Endothelial cell of umbilical vein (primary cell): ENCODE measurements around the gene PRSS56. TPM values are rescaled to one million over a fixed set of nuclear protein-coding genes. Genes with fewer than 3 reads are reported as not detected.

Experiments
- BruUV-seq: library from RNA; stranded (reverse); fragments of 400-500 nt; replicated peaks from 2 replicates; lab custom pipeline; 2021; lab: Mats Ljungman, UMichigan
- CTCF ChIA-PET: fragments of 300-600, 350-600 bp; sonication (Branson Sonifier 250); formaldehyde crosslinking; loops from one replicate; lab custom pipeline; 2021; ENCODE audit warnings: antibody characterized with exemption, inconsistent platforms; lab: Charles Lee
- POLR2A ChIA-PET: fragments of 300-600, 350-600 bp; sonication (Branson Sonifier 250); formaldehyde crosslinking; loops from one replicate; lab custom pipeline; 2021; ENCODE audit warnings: antibody characterized with exemption, inconsistent platforms; lab: Charles Lee
- DNase-seq: peaks from one replicate; pipeline ENCODE4 v3.0.0-alpha.2; 2011; ENCODE audit warnings: low read depth, low spot score
- FAIRE-seq: peaks from 2 replicates; lab custom pipeline; 2011; peaks lifted over from hg19 to GRCh38; lab: Jason Lieb, UNC
- H2AFZ ChIP-seq: 2 replicates; pipeline ENCODE4 v1.6.0; 2012; ENCODE audit warnings: low read depth, low read length, control low read depth, inconsistent platforms
- H3K27ac ChIP-seq: 2 replicates; pipeline ENCODE4 v1.5.1; 2011; ENCODE audit warnings: low read depth, mild to moderate bottlenecking, control low read depth, low read length, moderate library complexity; ENCODE audit not compliant: insufficient read depth
- H3K27me3 ChIP-seq, 2 experiments: 2 replicates each; pipeline versions ENCODE4 v1.6.0 to v1.6.1; 2011; ENCODE audit warnings: low read length in 2 of 2, mixed read lengths in 1 of 2; ENCODE audit not compliant: control insufficient read depth in 2 of 2, insufficient read depth in 2 of 2
- H3K36me3 ChIP-seq, 2 experiments: 2 replicates in 1 of 2; 3 replicates in 1 of 2; pipeline ENCODE4 v1.5.1; 2011; ENCODE audit warnings: low read length in 2 of 2, mild to moderate bottlenecking in 1 of 2, moderate library complexity in 1 of 2; ENCODE audit not compliant: control insufficient read depth in 2 of 2, insufficient read depth in 2 of 2; ENCODE audit errors: extremely low read depth in 1 of 2
- H3K4me1 ChIP-seq: 3 replicates; pipeline ENCODE4 v1.5.1; 2011; ENCODE audit warnings: mild to moderate bottlenecking, low read length; ENCODE audit not compliant: control insufficient read depth, insufficient read depth; ENCODE audit errors: extremely low read depth
- H3K4me2 ChIP-seq: 2 replicates; pipeline ENCODE4 v1.6.1; 2011; ENCODE audit warnings: low read length, control low read depth, mixed read lengths; ENCODE audit not compliant: insufficient read depth
- H3K4me3 ChIP-seq, 3 experiments: fragments of 200-600 bp in 1 of 3; sonication (generic), shearing (Covaris generic) in 1 of 3; replicated peaks in 1 of 3; 2 replicates each; pipeline ENCODE4 v1.5.1; 2011 to 2016; ENCODE audit warnings: control low read depth in 3 of 3, low read length in 3 of 3, mild to moderate bottlenecking in 2 of 3, inconsistent platforms in 1 of 3, low read depth in 1 of 3, moderate library complexity in 1 of 3; ENCODE audit not compliant: insufficient read depth in 1 of 3
- H3K79me2 ChIP-seq: 2 replicates; pipeline ENCODE4 v1.6.0; 2012; ENCODE audit warnings: low read length, inconsistent platforms; ENCODE audit not compliant: control insufficient read depth, insufficient read depth
- H3K9ac ChIP-seq: replicated peaks from 2 replicates; pipeline ENCODE3; 2011; ENCODE audit warnings: low read length, control low read depth; ENCODE audit not compliant: insufficient read depth; ENCODE audit errors: extremely low read depth
- H3K9me1 ChIP-seq: replicated peaks from 3 replicates; pipeline ENCODE4 v1.6.0; 2011; ENCODE audit warnings: mild to moderate bottlenecking, low read length; ENCODE audit not compliant: control insufficient read depth, insufficient read depth; ENCODE audit errors: extremely low read depth
- H3K9me3 ChIP-seq: replicated peaks from 2 replicates; pipeline ENCODE4 v1.5.1; 2012; ENCODE audit warnings: low read length, inconsistent platforms; ENCODE audit not compliant: control insufficient read depth, insufficient read depth
- H4K20me1 ChIP-seq: replicated peaks from 2 replicates; pipeline ENCODE3; 2011; ENCODE audit warnings: mild to moderate bottlenecking, low read length; ENCODE audit not compliant: control insufficient read depth, insufficient read depth; ENCODE audit errors: extremely low read depth
- CTCF ChIP-seq, 2 donors: IDR thresholded peaks; 1 replicate in 1 of 2; 2 replicates in 1 of 2; pipeline ENCODE4 v1.5.1; 2011; ENCODE audit warnings: low read length in 2 of 2, mild to moderate bottlenecking in 2 of 2, moderate library complexity in 2 of 2, control low read depth in 1 of 2, inconsistent platforms in 1 of 2, low read depth in 1 of 2; ENCODE audit not compliant: insufficient read depth in 1 of 2; ENCODE audit errors: extremely low read depth in 1 of 2
- GATA2 ChIP-seq: IDR thresholded peaks from 2 replicates; pipeline ENCODE4 v1.7.0; 2011; ENCODE audit warnings: low read depth, mild to moderate bottlenecking, moderate library complexity, mixed read lengths, low read length; ENCODE audit not compliant: insufficient read length, insufficient read depth
- MAX ChIP-seq: IDR thresholded peaks from 2 replicates; pipeline ENCODE4 v1.6.1; 2011; ENCODE audit not compliant: insufficient read depth, insufficient read length
- MYC ChIP-seq: IDR thresholded peaks from one replicate; pipeline ENCODE4 v1.6.1; 2011; ENCODE audit warnings: mild to moderate bottlenecking, low read depth, low read length
- POLR2A ChIP-seq: IDR thresholded peaks from 2 replicates; pipeline ENCODE4 v1.6.1; 2012; ENCODE audit warnings: low read depth, mild to moderate bottlenecking, control low read depth, low read length
- POLR2AphosphoS5 ChIP-seq: IDR thresholded peaks from 2 replicates; pipeline ENCODE4 v1.6.1; 2012; ENCODE audit warnings: low read depth, mild to moderate bottlenecking, control low read depth, low read length, moderate library complexity; ENCODE audit not compliant: insufficient read depth
- dilution Hi-C: fragments of 300-500 bp; cut with MboI; formaldehyde crosslinking; loops from one replicate; pipeline ENCODE4 v1.15.0; 2019; ENCODE audit warnings: low sequenced_read_pairs; ENCODE audit not compliant: extremely low pct_ligation_motif_present
- intact Hi-C: fragments of 100-400 bp; cut with micrococcal nuclease; formaldehyde crosslinking; loops from one replicate; pipeline ENCODE4 v1.10.0; 2022
- polyA plus RNA-seq, 4 experiments: library from polyadenylated mRNA; depleted of rRNA in 3 of 4; stranded (reverse) in 3 of 4; unstranded in 1 of 4; fragments of >200 nt; gene quantifications; 2 replicates each; pipeline versions ENCODE4 v1.2.1 to v1.2.3, GENCODE V29; 2011 to 2012; ENCODE audit warnings: missing spikeins in 1 of 4
- total RNA-seq: library from RNA; stranded (reverse); gene quantifications from 2 replicates; pipeline ENCODE4 v1.2.3, GENCODE V29; 2021

PRSS56 gene
- total and polyA plus RNA-seq, 2 donors (not counting 3 experiments of a cell fraction or from before 2014, with no cell fraction given): not detected

GRCh38 chr2:232508251-232508650 lies 11.9 kb upstream of the PRSS56 start:
- Histone ChIP-seq H3K9me1 (no peaks in the 10 kb centered on the region), H3K27ac (no peak overlapping the region), H3K36me3 (no peaks in the 10 kb centered on the region), H3K27me3 (peaks cover 27 to 32% of the 10 kb centered on the region in 2 experiments), H3K4me2 (no peak overlapping the region), H3K79me2 (no peaks in the 10 kb centered on the region), H3K9me3 (no peaks in the 10 kb centered on the region), H4K20me1 (no peaks in the 10 kb centered on the region), H2AFZ (no peak overlapping the region), H3K4me3 (no peak overlapping the region), H3K4me1 (no peaks in the 10 kb centered on the region), H3K9ac (no peak overlapping the region)
- ChIA-PET CTCF (interaction anchor here (1.0 kb wide), 1 partner anchor 144 kb away, joined by 4 read pairs; no protein-coding TSS in a partner anchor), POLR2A (no interaction called here)
- FAIRE-seq (no peak), DNase-seq (no peak)
- dilution Hi-C loops: no loop called here
- intact Hi-C loops: no loop called here
- TF ChIP-seq CTCF (IDR thresholded peaks at IDR 0.05; ENCODE audit: extremely low read depth in 1 of 2, insufficient read depth in 1 of 2, low read depth in 1 of 2, low read length in 2 of 2) (no peak), MYC (no peak), MAX (no peak), POLR2A (no peak), GATA2 (no peak)
- no TSS peak for BruUV-seq

GRCh38 chr2:232511336-232511890 lies 8.8 kb upstream of the PRSS56 start:
- H3K9me1 ChIP-seq: no peaks in the 10 kb centered on the region
- FAIRE-seq (no peak), DNase-seq (no peak)
- peaks cover 4 to 6% of the 10 kb centered on the region in 2 experiments for H3K27me3 ChIP-seq
- no peaks in the 10 kb centered on the region for H3K36me3 ChIP-seq
- dilution Hi-C loops (no loop called here), intact Hi-C loops (no loop called here)
- H2AFZ ChIP-seq: no peak overlapping the region
- H3K9me3 ChIP-seq: no peaks in the 10 kb centered on the region
- no peaks in the 10 kb centered on the region for H3K4me1 ChIP-seq
- H3K9ac ChIP-seq: no peak overlapping the region
- H3K4me2 ChIP-seq: no peak overlapping the region
- BruUV-seq: no TSS peak
- POLR2A ChIA-PET: no interaction called here
- no peaks in the 10 kb centered on the region for H4K20me1 ChIP-seq
- no peak overlapping the region for H3K27ac ChIP-seq
- H3K79me2 ChIP-seq: no peaks in the 10 kb centered on the region
- H3K4me3 ChIP-seq: no peak overlapping the region
- CTCF ChIA-PET: interaction anchor here (1.9 kb wide), 1 partner anchor 11 kb away, joined by 6 read pairs; no protein-coding TSS in a partner anchor
- no peak for TF ChIP-seq GATA2
- no peak for TF ChIP-seq POLR2AphosphoS5
- no peak for TF ChIP-seq CTCF (IDR thresholded peaks at IDR 0.05; ENCODE audit: extremely low read depth in 1 of 2, insufficient read depth in 1 of 2, low read depth in 1 of 2, low read length in 2 of 2)
- no peak for TF ChIP-seq MYC
